K562 (cell line): Measurements from ENCODE around the gene ZMIZ1. TPM values are rescaled to one million over a fixed set of nuclear protein-coding genes. Genes with fewer than 3 reads are reported as not detected.

Source experiments
- CEBPZ ChIP-seq: fragments of 150-350 bp; IDR thresholded peaks from 2 replicates; pipeline ENCODE4 v1.6.1; 2014; ENCODE audit warnings: low read depth, mild to moderate bottlenecking, low read length, borderline replicate concordance
- CSDE1 ChIP-seq, 2 experiments: fragments of 450-650 bp; IDR thresholded peaks; 2 replicates each; pipeline ENCODE4 v1.6.1; 2016; ENCODE audit warnings: mild to moderate bottlenecking in 1 of 2
- FOXK2 ChIP-seq, 2 experiments: fragments of 450-650 bp; IDR thresholded peaks in 1 of 2; conservative IDR thresholded peaks in 1 of 2; 2 replicates each; pipeline ENCODE4 v1.6.1; 2016; ENCODE audit warnings: low read depth in 2 of 2, mild to moderate bottlenecking in 1 of 2
- HDAC8 ChIP-seq: fragments of 450-650 bp; IDR thresholded peaks from 2 replicates; pipeline ENCODE4 v1.6.1; 2016; ENCODE audit warnings: mild to moderate bottlenecking, missing genetic modification characterization, moderate library complexity, missing compliant biosample characterization
- ILF3 ChIP-seq: fragments of 450-650 bp; IDR thresholded peaks from 2 replicates; pipeline ENCODE4 v1.6.1; 2018; ENCODE audit warnings: antibody characterized with exemption, mild to moderate bottlenecking, moderate library complexity, borderline replicate concordance
- NRF1 ChIP-seq, 2 experiments: fragments of 450-650 bp; IDR thresholded peaks in 1 of 2; conservative IDR thresholded peaks in 1 of 2; 2 replicates each; pipeline ENCODE4 v1.6.1; 2014; ENCODE audit warnings: mild to moderate bottlenecking in 2 of 2
- PHB2 ChIP-seq: fragments of 450-650 bp; IDR thresholded peaks from 2 replicates; pipeline ENCODE4 v1.6.1; 2017; ENCODE audit warnings: low read depth
- PHF8 ChIP-seq: fragments of 200-600 bp; sonication (generic); IDR thresholded peaks from 2 replicates; pipeline ENCODE4 v1.6.1; 2012; ENCODE audit warnings: mixed run types, mild to moderate bottlenecking, inconsistent platforms, low read length, moderate library complexity, borderline replicate concordance
- ZBTB34 ChIP-seq: fragments of 250-450 bp; sonication (Bioruptor Pico); IDR thresholded peaks from 2 replicates; pipeline ENCODE4 v1.8.0; 2021; ENCODE audit warnings: mild to moderate bottlenecking, moderate library complexity
- ZBTB43 ChIP-seq: sonication (generic); formaldehyde crosslinking; IDR thresholded peaks from 2 replicates; pipeline ENCODE4 v1.8.0; 2023; ENCODE audit warnings: mild to moderate bottlenecking, missing genetic modification reagents
- ZNF232 ChIP-seq: sonication (generic); formaldehyde crosslinking; IDR thresholded peaks from 2 replicates; pipeline ENCODE4 v1.8.0; 2022; ENCODE audit warnings: mild to moderate bottlenecking, missing genetic modification reagents
- ZNF274 ChIP-seq: IDR thresholded peaks from 2 replicates; pipeline ENCODE4 v1.6.1; 2011; ENCODE audit warnings: low read depth, mild to moderate bottlenecking, low read length, moderate library complexity, borderline replicate concordance
- polyA plus RNA-seq, 8 experiments: library from polyadenylated mRNA; depleted of rRNA in 4 of 8; stranded (reverse) in 5 of 8; unstranded in 3 of 8; fragments of >200 nt; fragmentation: Nextera tagmentation in 2 of 8; fragmentation: Illumina TruSeq in 1 of 8; extraction: Ambion mirVana in 2 of 8; extraction: Trizol in 1 of 8; gene quantifications; 2 replicates each; pipeline versions ENCODE4 v1.2.1 to v1.2.3, GENCODE V29; 2011 to 2014; ENCODE audit warnings: inconsistent platforms in 1 of 8, missing spikeins in 1 of 8
- total RNA-seq, 7 experiments: library from RNA; depleted of rRNA in 6 of 7; stranded (reverse); fragments of >200 nt in 6 of 7; fragmentation: Illumina TruSeq in 2 of 7; extraction: Trizol in 2 of 7; gene quantifications; 2 replicates each; pipeline versions ENCODE4 v1.2.1 to v1.2.3, GENCODE V29; 2011 to 2021; ENCODE audit warnings: low replicate concordance in 1 of 7
- TF ChIP-seq, protein P1 (sequence below): fragments of 450-650 bp; conservative IDR thresholded peaks from 2 replicates; pipeline ENCODE4 v1.6.1; 2016; ENCODE audit warnings: missing genetic modification characterization, low read depth, mild to moderate bottlenecking, missing compliant biosample characterization, moderate library complexity
- TF ChIP-seq, protein P2 (sequence below): sonication (generic); formaldehyde crosslinking; IDR thresholded peaks from 2 replicates; pipeline ENCODE4 v1.8.0; 2022; ENCODE audit warnings: missing genetic modification reagents, mild to moderate bottlenecking, moderate library complexity, borderline replicate concordance
- TF ChIP-seq, protein P3 (sequence below): sonication (generic); formaldehyde crosslinking; IDR thresholded peaks from 2 replicates; pipeline ENCODE4 v1.8.1; 2023; ENCODE audit warnings: mild to moderate bottlenecking, missing genetic modification reagents, moderate library complexity

ZMIZ1 gene
- total and polyA plus RNA-seq, 9 of the 15 experiments (the other 6 are each of a cell fraction or from before 2014, with no cell fraction given): 1.0 to 37.3 (median 4.3) TPM

DNA sequence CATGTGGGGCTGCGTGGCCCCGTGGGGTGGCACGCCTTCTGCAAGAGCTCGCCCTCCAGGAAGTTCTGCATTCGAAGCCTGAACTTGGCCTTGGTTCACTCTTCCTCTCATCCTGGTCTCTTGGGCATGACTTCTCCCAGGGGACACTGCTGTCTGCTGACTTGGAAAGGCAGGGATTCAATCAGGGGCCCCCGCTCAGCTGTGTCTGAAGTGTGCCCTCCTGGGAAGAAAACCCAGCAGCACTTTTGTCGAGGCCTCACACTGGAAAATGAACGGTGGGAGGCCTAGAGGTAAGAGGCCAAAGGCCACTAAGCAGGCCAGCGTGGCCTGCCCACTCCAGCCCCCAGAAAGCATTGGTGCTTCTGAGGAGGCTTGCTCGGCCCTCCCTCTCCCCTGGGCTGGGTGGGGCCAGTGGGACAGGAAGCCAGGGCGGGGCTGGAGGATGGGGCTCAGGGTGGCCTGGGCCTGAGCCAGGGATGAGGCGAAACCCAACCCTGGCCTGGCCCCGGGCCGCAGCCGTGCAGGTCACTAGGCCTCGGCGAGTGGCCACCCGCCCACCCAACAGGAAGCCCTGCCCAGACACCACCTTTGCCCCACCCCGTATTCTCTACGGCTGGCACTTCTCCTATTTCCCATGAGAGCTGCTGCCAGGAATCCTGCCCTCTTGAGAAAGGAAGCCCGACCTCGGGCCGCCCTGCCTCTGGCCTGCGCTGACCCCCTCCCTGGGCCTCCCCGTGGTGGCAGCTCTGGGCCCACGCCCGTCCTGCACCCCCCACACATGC, 81.1 kb downstream of the ZMIZ1 start (continued):
- no peak for TF ChIP-seq ILF3
- TF ChIP-seq HDAC8 (tag): 0 out of 2 replicates have a peak, but pooled peaks have one; percentile 36
- no peak for TF ChIP-seq ZNF232 (CRISPR knock-in tag)
- TF ChIP-seq, protein P1, sequence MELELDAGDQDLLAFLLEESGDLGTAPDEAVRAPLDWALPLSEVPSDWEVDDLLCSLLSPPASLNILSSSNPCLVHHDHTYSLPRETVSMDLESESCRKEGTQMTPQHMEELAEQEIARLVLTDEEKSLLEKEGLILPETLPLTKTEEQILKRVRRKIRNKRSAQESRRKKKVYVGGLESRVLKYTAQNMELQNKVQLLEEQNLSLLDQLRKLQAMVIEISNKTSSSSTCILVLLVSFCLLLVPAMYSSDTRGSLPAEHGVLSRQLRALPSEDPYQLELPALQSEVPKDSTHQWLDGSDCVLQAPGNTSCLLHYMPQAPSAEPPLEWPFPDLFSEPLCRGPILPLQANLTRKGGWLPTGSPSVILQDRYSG: peak; percentile 61; the same call in 1 of the 2 replicates
- TF ChIP-seq, protein P2, sequence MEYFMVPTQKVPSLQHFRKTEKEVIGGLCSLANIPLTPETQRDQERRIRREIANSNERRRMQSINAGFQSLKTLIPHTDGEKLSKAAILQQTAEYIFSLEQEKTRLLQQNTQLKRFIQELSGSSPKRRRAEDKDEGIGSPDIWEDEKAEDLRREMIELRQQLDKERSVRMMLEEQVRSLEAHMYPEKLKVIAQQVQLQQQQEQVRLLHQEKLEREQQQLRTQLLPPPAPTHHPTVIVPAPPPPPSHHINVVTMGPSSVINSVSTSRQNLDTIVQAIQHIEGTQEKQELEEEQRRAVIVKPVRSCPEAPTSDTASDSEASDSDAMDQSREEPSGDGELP: 0 out of 2 replicates have a peak, but pooled peaks have one; percentile 42
- no peak for TF ChIP-seq FOXK2 (conservative IDR thresholded peaks at IDR 0.05 in 1 of 2, IDR thresholded peaks at IDR 0.05 in 1 of 2; ENCODE audit: low read depth in 2 of 2)
- no peak for TF ChIP-seq PHB2
- TF ChIP-seq NRF1 (conservative IDR thresholded peaks at IDR 0.05 in 1 of 2, IDR thresholded peaks at IDR 0.05 in 1 of 2): peak; percentile 37 to 51; a peak in 3 of 4 replicates
- TF ChIP-seq ZNF274: no peak
- TF ChIP-seq PHF8: peak; percentile 26; the same call in 1 of the 2 replicates
- no peak for TF ChIP-seq CSDE1 (IDR thresholded peaks at IDR 0.05)
- no peak for TF ChIP-seq ZBTB43 (CRISPR knock-in tag)
- TF ChIP-seq, protein P3, sequence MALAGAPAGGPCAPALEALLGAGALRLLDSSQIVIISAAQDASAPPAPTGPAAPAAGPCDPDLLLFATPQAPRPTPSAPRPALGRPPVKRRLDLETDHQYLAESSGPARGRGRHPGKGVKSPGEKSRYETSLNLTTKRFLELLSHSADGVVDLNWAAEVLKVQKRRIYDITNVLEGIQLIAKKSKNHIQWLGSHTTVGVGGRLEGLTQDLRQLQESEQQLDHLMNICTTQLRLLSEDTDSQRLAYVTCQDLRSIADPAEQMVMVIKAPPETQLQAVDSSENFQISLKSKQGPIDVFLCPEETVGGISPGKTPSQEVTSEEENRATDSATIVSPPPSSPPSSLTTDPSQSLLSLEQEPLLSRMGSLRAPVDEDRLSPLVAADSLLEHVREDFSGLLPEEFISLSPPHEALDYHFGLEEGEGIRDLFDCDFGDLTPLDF (CRISPR knock-in tag): no peak
- no peak for TF ChIP-seq ZBTB34 (CRISPR knock-in tag)
- TF ChIP-seq CEBPZ: no peak
